GM12892 (cell line): Measurements from ENCODE around the gene TXNDC17.
"Not testable (repeated sequence)": the region's sequence is repeated elsewhere in the genome, so short reads cannot be mapped to it uniquely, and the experiment has no call there.

Experiments used
- POLR2A ChIP-seq: IDR thresholded peaks from 2 replicates; pipeline ENCODE4 v1.6.1; 2011; ENCODE audit warnings: low read depth, low read length, control low read depth
- POLR2AphosphoS5 ChIP-seq: IDR thresholded peaks from 2 replicates; pipeline ENCODE4 v1.6.1; 2011; ENCODE audit warnings: low read depth, low read length, control low read depth

DNA sequence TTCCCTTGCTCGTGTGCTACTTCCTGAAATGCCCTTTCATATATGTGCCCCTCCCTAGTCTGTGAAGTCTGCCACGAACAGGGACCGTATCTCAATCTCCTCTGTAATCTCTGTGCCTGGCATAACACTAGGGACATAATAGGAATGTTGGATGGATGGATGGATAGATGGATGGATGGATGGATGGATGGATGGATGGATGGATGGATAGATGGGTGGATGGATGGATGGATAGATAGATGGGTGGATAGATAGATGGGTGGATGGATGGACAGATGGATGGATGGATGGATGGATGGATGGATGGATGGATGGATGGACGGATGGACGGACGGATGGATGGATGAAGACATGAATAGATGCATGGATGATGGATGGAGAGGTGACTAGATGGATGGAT is 51.1 kb downstream of the TXNDC17 start:
- TF ChIP-seq POLR2A, POLR2AphosphoS5: not testable (repeated sequence)
